NCI-H146 (cell line): ENCODE measurements around the gene DNAJC15.

Source experiments
- DNase-seq: peaks from one replicate; lab custom pipeline; 2025; lab: John Stamatoyannopoulos, UW

The DNAJC15 gene

GRCh38 chr13:43127103-43127798, 103.9 kb downstream of the DNAJC15 start:
- peak; percentile 19 for DNase-seq

- DNase-seq = no peak
Measured at GRCh38 chr13:43127827-43128226, 104.4 kb downstream of the DNAJC15 start.

- no peak for DNase-seq
Measured at GRCh38 chr13:43128504-43128961, 105.1 kb downstream of the DNAJC15 start.

GRCh38 chr13:43129066-43129465, 105.7 kb downstream of the DNAJC15 start:
- no peak for DNase-seq

- DNase-seq = no peak
Measured at GRCh38 chr13:43129511-43130110, 106.2 kb downstream of the DNAJC15 start.

- peak; percentile 57 for DNase-seq
Measured at GRCh38 chr13:43132257-43132656, 108.9 kb downstream of the DNAJC15 start.

- DNase-seq = peak; percentile 63
Measured at GRCh38 chr13:43132911-43133310, 109.5 kb downstream of the DNAJC15 start.

GRCh38 chr13:43133792-43134191, 110.4 kb downstream of the DNAJC15 start:
- no peak for DNase-seq

- peak; percentile 16 for DNase-seq
Measured at GRCh38 chr13:43134868-43135267, 111.5 kb downstream of the DNAJC15 start.

GRCh38 chr13:43135516-43135915, 112.1 kb downstream of the DNAJC15 start:
- no peak for DNase-seq

- DNase-seq = no peak
Measured at GRCh38 chr13:43136920-43137575, 113.7 kb downstream of the DNAJC15 start.

- DNase-seq = no peak
Measured at GRCh38 chr13:43139211-43139610, 115.8 kb downstream of the DNAJC15 start.

- no peak for DNase-seq
Measured at GRCh38 chr13:43139921-43140320, 116.5 kb downstream of the DNAJC15 start.

- DNase-seq = no peak
Measured at GRCh38 chr13:43140985-43141384, 117.6 kb downstream of the DNAJC15 start.

- DNase-seq = no peak
Measured at GRCh38 chr13:43141685-43142084, 118.3 kb downstream of the DNAJC15 start.

- DNase-seq = no peak
Measured at GRCh38 chr13:43143591-43143990, 120.2 kb downstream of the DNAJC15 start.

GRCh38 chr13:43145534-43146196, 122.3 kb downstream of the DNAJC15 start:
- no peak for DNase-seq

- DNase-seq = no peak
Measured at GRCh38 chr13:43146400-43146799, 123.0 kb downstream of the DNAJC15 start.

GRCh38 chr13:43150369-43151207, 127.2 kb downstream of the DNAJC15 start:
- no peak for DNase-seq

- DNase-seq = no peak
Measured at GRCh38 chr13:43153436-43154090, 130.2 kb downstream of the DNAJC15 start.

GRCh38 chr13:43154156-43154651, 130.8 kb downstream of the DNAJC15 start:
- DNase-seq = no peak
